Breast epithelium (tissue), 3 donors: ENCODE data around the gene RPS6KA1.

Experiments
- CTCF ChIP-seq, 3 donors: fragments of 450-650 bp; IDR thresholded peaks; one replicate each; pipeline ENCODE4 v1.5.1; 2016 to 2017; ENCODE audit warnings: antibody characterized with exemption in 3 of 3, mild to moderate bottlenecking in 3 of 3, moderate library complexity in 3 of 3
- POLR2A ChIP-seq: fragments of 450-650 bp; IDR thresholded peaks from one replicate; pipeline ENCODE4 v1.6.1; 2016; ENCODE audit warnings: antibody characterized with exemption, mild to moderate bottlenecking, moderate library complexity

- TF ChIP-seq CTCF (IDR thresholded peaks at IDR 0.05) (no peak), POLR2A (no peak)
These were observed 11.9 kb upstream of the RPS6KA1 start for GRCh38 chr1:26517766-26518049.
